ENCODE results near the gene NELFA.
"Not testable (repeated sequence)": the region's sequence is repeated elsewhere in the genome, so short reads cannot be mapped to it uniquely, and the experiment has no call there.

The NELFA gene

DNA sequence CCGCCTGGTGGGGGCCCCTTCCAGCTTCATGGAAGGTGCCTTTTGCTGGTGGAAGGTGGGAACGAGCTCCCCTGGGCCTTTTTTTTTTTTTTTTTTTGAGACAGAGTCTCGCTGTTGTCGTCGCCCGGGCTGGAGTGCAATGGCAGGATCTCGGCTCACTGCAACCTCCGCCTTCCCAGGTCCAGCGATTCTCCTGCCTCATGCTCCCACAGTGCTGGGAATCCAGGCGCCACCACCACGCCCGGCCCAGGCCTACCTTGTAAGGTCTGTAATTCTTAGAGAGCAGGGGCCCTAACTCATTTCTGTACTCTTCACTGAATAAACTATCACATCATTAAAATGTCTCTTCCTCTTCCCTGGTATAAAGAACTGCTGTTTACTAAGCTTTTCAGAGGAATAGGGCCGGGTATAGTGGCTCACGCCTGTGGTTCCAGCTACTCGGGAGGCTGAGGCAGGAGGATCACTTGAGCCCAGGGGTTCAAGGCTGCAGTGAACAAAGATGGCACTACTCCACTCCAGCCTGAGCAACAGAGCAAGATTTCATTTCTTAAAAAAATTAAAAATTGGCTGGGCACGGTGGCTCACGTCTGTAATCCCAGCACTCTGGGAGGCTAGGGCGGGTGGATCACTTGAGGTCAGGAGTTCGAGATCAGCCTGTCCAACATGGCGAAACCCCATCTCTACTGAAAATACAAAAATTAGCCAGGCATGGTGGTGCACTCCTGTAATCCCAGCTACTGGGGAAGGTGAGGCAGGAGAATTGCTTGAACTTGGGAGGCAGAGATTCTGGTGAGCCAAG is 14.9 kb downstream of the NELFA start:
- not testable (repeated sequence) for H3K14ac ChIP-seq (ENCODE audit: low read length in 2 of 2); H4K91ac ChIP-seq (ENCODE audit: low read length); DNase-seq; H2BK15ac ChIP-seq (ENCODE audit: low read depth, poor library complexity, severe bottlenecking); H3K23ac ChIP-seq (ENCODE audit: low read length in 2 of 2); H3K4ac ChIP-seq (ENCODE audit: low read depth in 1 of 2, low read length in 2 of 2); H2BK5ac ChIP-seq (ENCODE audit: low read depth, low read length, poor library complexity, severe bottlenecking); H2BK120ac ChIP-seq (ENCODE audit: low read depth, low read length); H2BK12ac ChIP-seq (ENCODE audit: low read length in 2 of 2); H4K8ac ChIP-seq (ENCODE audit: low read length); H3K9ac ChIP-seq (ENCODE audit: low read length); H2AK5ac ChIP-seq (ENCODE audit: low read length, severe bottlenecking); H3K4me3 ChIP-seq (ENCODE audit: insufficient read depth in 1 of 2, low read depth in 1 of 2, low read length in 2 of 2); H2AFZ ChIP-seq (ENCODE audit: low read depth, low read length); H3K27ac ChIP-seq (ENCODE audit: low read length, poor library complexity, severe bottlenecking); H3K27me3 ChIP-seq (ENCODE audit: control insufficient read depth in 1 of 2, insufficient read depth in 1 of 2, low read length in 2 of 2); H3K4me1 ChIP-seq (ENCODE audit: control insufficient read depth, insufficient read depth, low read depth, low read length); H3K4me2 ChIP-seq (ENCODE audit: low read length, poor library complexity, severe bottlenecking); H3K18ac ChIP-seq (ENCODE audit: low read depth in 1 of 2, low read length in 2 of 2)
- 97% methylated on average over 16 of the region's 20 CpGs for WGBS
- H3K9me3 ChIP-seq (ENCODE audit: control insufficient read depth, low read length), result peaks cover 16% of the 10 kb centered on the region
- peaks cover 36% of the 10 kb centered on the region for H3K79me1 ChIP-seq (replicated peaks; ENCODE audit: low read length, poor library complexity, severe bottlenecking)
- H3K36me3 ChIP-seq (ENCODE audit: control insufficient read depth in 1 of 2, insufficient read depth in 2 of 2, low read depth in 1 of 2, low read length in 2 of 2), result peaks cover 27 to 42% of the 10 kb centered on the region in 2 experiments

DNA sequence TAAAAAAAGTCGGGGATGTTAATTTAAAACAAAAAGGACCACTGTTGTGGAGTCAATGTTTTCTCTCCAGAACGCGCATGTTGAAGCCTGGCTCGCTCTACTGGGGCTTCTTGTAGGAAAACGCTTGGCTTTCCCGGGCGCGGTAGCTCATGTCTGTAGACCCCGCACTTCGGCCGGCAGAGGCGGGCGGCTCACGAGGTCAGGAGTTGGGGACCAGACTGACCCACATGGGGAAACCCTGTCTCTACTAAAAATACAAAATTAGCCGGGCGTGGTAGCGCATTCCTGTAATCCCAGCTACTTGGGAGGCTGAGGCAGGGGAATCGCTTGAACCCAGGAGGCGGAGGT is 15.6 kb downstream of the NELFA start:
- no peak overlapping the region for H2BK15ac ChIP-seq (ENCODE audit: low read depth, poor library complexity, severe bottlenecking)
- no peak overlapping the region for H4K8ac ChIP-seq (ENCODE audit: low read length)
- 92% methylated on average over 14 of the region's 19 CpGs for WGBS
- no peak overlapping the region for H3K4me2 ChIP-seq (ENCODE audit: low read length, poor library complexity, severe bottlenecking)
- peaks cover 26 to 48% of the 10 kb centered on the region in 2 experiments for H3K36me3 ChIP-seq (ENCODE audit: control insufficient read depth in 1 of 2, insufficient read depth in 2 of 2, low read depth in 1 of 2, low read length in 2 of 2)
- no peaks in the 10 kb centered on the region for H3K27me3 ChIP-seq (ENCODE audit: control insufficient read depth in 1 of 2, insufficient read depth in 1 of 2, low read length in 2 of 2)
- H4K91ac ChIP-seq (ENCODE audit: low read length), result no peak overlapping the region
- H3K4me1 ChIP-seq (ENCODE audit: control insufficient read depth, insufficient read depth, low read depth, low read length), result peaks cover 4% of the 10 kb centered on the region
- no peak overlapping the region for H3K4ac ChIP-seq (ENCODE audit: low read depth in 1 of 2, low read length in 2 of 2)
- H3K14ac ChIP-seq (ENCODE audit: low read length in 2 of 2), result no peak overlapping the region
- peak overlapping the region; percentile 75 for H3K9ac ChIP-seq (ENCODE audit: low read length)
- H3K18ac ChIP-seq (ENCODE audit: low read depth in 1 of 2, low read length in 2 of 2), result no peak overlapping the region
- DNase-seq, result no peak
- peaks cover 14% of the 10 kb centered on the region for H3K9me3 ChIP-seq (ENCODE audit: control insufficient read depth, low read length)
- no peak overlapping the region for H3K27ac ChIP-seq (ENCODE audit: low read length, poor library complexity, severe bottlenecking)
- peaks cover 40% of the 10 kb centered on the region for H3K79me1 ChIP-seq (replicated peaks; ENCODE audit: low read length, poor library complexity, severe bottlenecking)
- H3K4me3 ChIP-seq (ENCODE audit: insufficient read depth in 1 of 2, low read depth in 1 of 2, low read length in 2 of 2), result peak overlapping the region in 1 of 2 experiments; percentile 53
- H2BK12ac ChIP-seq (ENCODE audit: low read length in 2 of 2), result no peak overlapping the region
- H2AFZ ChIP-seq (ENCODE audit: low read depth, low read length), result no peak overlapping the region
- no peak overlapping the region for H2BK120ac ChIP-seq (ENCODE audit: low read depth, low read length)
- no peak overlapping the region for H2AK5ac ChIP-seq (ENCODE audit: low read length, severe bottlenecking)
- H2BK5ac ChIP-seq (ENCODE audit: low read depth, low read length, poor library complexity, severe bottlenecking), result no peak overlapping the region
- H3K23ac ChIP-seq (ENCODE audit: low read length in 2 of 2), result no peak overlapping the region

DNA sequence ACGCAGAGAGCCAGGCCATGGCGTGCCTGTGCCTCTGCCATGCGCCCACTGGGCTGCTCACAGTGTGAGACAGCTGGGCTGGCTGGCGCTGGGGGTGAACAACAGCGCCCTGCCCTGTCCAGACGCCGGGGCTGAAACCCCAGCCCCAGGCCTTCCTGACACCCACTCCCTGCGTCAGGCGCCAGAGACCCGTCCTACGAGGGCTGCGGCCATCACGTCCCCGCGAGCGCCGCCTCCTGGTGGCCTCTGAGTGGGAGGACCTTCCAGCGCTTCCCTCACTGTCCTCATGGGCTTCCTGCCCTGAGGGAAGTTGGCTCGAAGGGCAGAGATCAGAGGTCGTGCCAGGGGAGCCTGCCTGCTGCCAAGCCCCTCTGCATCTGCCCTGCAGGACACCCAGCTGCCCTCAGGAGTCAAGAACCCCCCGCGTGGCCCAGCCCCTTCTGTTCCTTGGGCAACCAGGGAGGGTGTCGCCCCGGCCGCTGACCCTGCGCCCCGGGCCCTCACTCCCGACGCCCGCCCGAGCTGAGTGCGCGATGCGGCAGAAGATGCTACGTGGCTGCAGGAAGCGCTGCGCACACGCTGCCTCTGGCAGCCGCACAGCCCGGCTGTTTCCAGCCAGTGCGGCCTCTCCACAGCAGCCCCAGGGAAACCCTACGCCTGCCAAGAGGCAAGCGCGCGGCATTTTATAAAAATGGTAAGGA is 16.2 kb downstream of the NELFA start:
- Histone ChIP-seq H3K4me3 (ENCODE audit: insufficient read depth in 1 of 2, low read depth in 1 of 2, low read length in 2 of 2) (peak overlapping the region in 1 of 2 experiments; percentile 53), H2BK12ac (ENCODE audit: low read length in 2 of 2) (no peak overlapping the region), H3K9ac (ENCODE audit: low read length) (peak overlapping the region; percentile 75), H3K27ac (ENCODE audit: low read length, poor library complexity, severe bottlenecking) (no peak overlapping the region), H3K36me3 (ENCODE audit: control insufficient read depth in 1 of 2, insufficient read depth in 2 of 2, low read depth in 1 of 2, low read length in 2 of 2) (peaks cover 28 to 51% of the 10 kb centered on the region in 2 experiments), H2BK120ac (ENCODE audit: low read depth, low read length) (no peak overlapping the region), H3K27me3 (ENCODE audit: control insufficient read depth in 1 of 2, insufficient read depth in 1 of 2, low read length in 2 of 2) (no peaks in the 10 kb centered on the region), H3K4ac (ENCODE audit: low read depth in 1 of 2, low read length in 2 of 2) (no peak overlapping the region), H3K18ac (ENCODE audit: low read depth in 1 of 2, low read length in 2 of 2) (no peak overlapping the region), H3K4me1 (ENCODE audit: control insufficient read depth, insufficient read depth, low read depth, low read length) (peaks cover 4% of the 10 kb centered on the region), H2BK15ac (ENCODE audit: low read depth, poor library complexity, severe bottlenecking) (no peak overlapping the region), H4K91ac (ENCODE audit: low read length) (no peak overlapping the region), H3K23ac (ENCODE audit: low read length in 2 of 2) (no peak overlapping the region), H3K9me3 (ENCODE audit: control insufficient read depth, low read length) (peaks cover 9% of the 10 kb centered on the region), H3K79me1 (replicated peaks; ENCODE audit: low read length, poor library complexity, severe bottlenecking) (peaks cover 46% of the 10 kb centered on the region), H4K8ac (ENCODE audit: low read length) (no peak overlapping the region), H2BK5ac (ENCODE audit: low read depth, low read length, poor library complexity, severe bottlenecking) (no peak overlapping the region), H2AK5ac (ENCODE audit: low read length, severe bottlenecking) (no peak overlapping the region), H2AFZ (ENCODE audit: low read depth, low read length) (no peak overlapping the region), H3K14ac (ENCODE audit: low read length in 2 of 2) (no peak overlapping the region), H3K4me2 (ENCODE audit: low read length, poor library complexity, severe bottlenecking) (no peak overlapping the region)
- no peak for DNase-seq
- WGBS, result 92% methylated on average over 45 of the region's 45 CpGs

DNA sequence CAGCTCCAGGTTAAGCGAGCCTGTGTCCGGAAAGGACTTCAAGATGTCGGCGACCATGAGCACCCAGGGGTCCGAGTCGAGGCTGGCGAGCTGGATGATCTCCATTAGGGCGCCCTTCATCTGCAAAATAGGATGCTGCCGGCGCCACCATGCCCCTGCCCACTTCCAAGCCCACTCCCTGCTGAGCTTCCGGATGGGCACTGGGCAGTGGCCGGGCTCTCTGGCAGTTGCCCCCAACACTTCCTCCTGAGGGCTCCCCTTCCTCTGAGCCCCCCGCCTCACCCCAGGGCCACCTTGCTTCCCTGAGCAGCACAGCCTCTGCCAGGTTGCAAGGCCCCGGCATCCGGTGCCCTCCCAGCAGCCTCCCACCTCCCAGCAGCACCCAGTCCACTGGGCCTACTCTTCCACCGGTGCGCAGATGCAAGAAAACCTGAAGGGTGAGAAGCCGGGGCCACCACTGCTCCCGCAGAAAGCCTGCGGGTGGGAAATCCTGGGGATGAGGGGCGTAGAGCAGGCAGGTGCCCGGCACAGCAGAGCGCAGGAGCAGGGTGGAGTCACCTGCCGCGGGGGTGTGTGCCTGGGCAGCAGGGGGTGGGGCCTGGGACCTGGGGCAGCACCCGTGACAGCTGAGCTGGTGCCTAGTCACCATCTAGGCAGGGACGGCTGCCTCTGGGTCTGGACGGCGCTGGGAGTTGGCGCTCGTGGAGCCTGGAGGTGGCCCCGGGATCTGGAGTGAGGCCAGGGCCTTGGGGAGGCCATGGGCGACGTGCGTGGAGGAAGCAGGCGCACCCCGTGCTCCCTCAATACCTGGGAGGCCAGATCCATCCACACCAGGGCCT is 17.0 kb downstream of the NELFA start:
- 97% methylated on average over 35 of the region's 37 CpGs for WGBS
- Histone ChIP-seq H2AFZ (ENCODE audit: low read depth, low read length) (no peak overlapping the region), H3K4me2 (ENCODE audit: low read length, poor library complexity, severe bottlenecking) (no peak overlapping the region), H3K4me3 (ENCODE audit: insufficient read depth in 1 of 2, low read depth in 1 of 2, low read length in 2 of 2) (no peak overlapping the region), H2BK120ac (ENCODE audit: low read depth, low read length) (no peak overlapping the region), H2BK5ac (ENCODE audit: low read depth, low read length, poor library complexity, severe bottlenecking) (no peak overlapping the region), H3K36me3 (ENCODE audit: control insufficient read depth in 1 of 2, insufficient read depth in 2 of 2, low read depth in 1 of 2, low read length in 2 of 2) (peaks cover 30 to 58% of the 10 kb centered on the region in 2 experiments), H3K4me1 (ENCODE audit: control insufficient read depth, insufficient read depth, low read depth, low read length) (peaks cover 4% of the 10 kb centered on the region), H3K27me3 (ENCODE audit: control insufficient read depth in 1 of 2, insufficient read depth in 1 of 2, low read length in 2 of 2) (no peaks in the 10 kb centered on the region), H3K9me3 (ENCODE audit: control insufficient read depth, low read length) (peaks cover 3% of the 10 kb centered on the region), H2AK5ac (ENCODE audit: low read length, severe bottlenecking) (no peak overlapping the region), H3K18ac (ENCODE audit: low read depth in 1 of 2, low read length in 2 of 2) (no peak overlapping the region), H3K14ac (ENCODE audit: low read length in 2 of 2) (no peak overlapping the region), H2BK15ac (ENCODE audit: low read depth, poor library complexity, severe bottlenecking) (peak overlapping the region; percentile 41), H4K91ac (ENCODE audit: low read length) (no peak overlapping the region), H2BK12ac (ENCODE audit: low read length in 2 of 2) (no peak overlapping the region), H3K27ac (ENCODE audit: low read length, poor library complexity, severe bottlenecking) (no peak overlapping the region), H3K23ac (ENCODE audit: low read length in 2 of 2) (no peak overlapping the region), H3K79me1 (replicated peaks; ENCODE audit: low read length, poor library complexity, severe bottlenecking) (peaks cover 47% of the 10 kb centered on the region), H3K4ac (ENCODE audit: low read depth in 1 of 2, low read length in 2 of 2) (no peak overlapping the region), H3K9ac (ENCODE audit: low read length) (no peak overlapping the region), H4K8ac (ENCODE audit: low read length) (peak overlapping the region; percentile 20)
- no peak for DNase-seq

All from mesenchymal stem cell (in vitro differentiated cells and primary cell).